Sigmoid colon (tissue), 3 donors: ENCODE data around the gene TAC4.

Source experiments
- POLR2A ChIP-seq, 2 donors: fragments of 450-650 bp; IDR thresholded peaks; one replicate each; pipeline ENCODE4 v1.6.1; 2016; ENCODE audit warnings: antibody characterized with exemption in 2 of 2, mild to moderate bottlenecking in 2 of 2, moderate library complexity in 2 of 2
- TF ChIP-seq, protein P1 (sequence below), 4 experiments: fragments of 450-650 bp in 3 of 4; fragments of 200-600 bp in 1 of 4; IDR thresholded peaks; one replicate each; pipeline ENCODE4 v1.5.1; 2016 to 2019; ENCODE audit warnings: antibody characterized with exemption in 4 of 4, mild to moderate bottlenecking in 3 of 4, moderate library complexity in 2 of 4

DNA sequence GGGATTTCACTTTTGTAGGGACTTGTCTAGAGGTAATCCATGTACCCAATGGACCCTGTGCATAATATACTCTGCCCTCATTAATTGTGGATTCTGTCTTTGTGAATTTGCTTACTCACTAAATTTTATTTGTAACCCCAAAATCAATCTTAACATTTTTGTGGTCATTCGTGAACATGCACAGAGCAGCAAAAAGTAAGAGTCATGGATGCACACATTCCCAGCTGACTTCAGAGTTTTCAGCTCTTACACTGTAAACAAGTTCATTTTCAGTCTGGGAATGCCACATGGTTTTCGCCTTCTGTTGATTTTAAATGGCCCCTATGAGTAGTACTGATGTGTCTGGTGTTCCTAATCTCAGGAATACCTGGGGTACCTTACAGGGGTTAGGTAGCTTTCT, 24.3 kb downstream of the TAC4 start:
- TF ChIP-seq, protein P1, sequence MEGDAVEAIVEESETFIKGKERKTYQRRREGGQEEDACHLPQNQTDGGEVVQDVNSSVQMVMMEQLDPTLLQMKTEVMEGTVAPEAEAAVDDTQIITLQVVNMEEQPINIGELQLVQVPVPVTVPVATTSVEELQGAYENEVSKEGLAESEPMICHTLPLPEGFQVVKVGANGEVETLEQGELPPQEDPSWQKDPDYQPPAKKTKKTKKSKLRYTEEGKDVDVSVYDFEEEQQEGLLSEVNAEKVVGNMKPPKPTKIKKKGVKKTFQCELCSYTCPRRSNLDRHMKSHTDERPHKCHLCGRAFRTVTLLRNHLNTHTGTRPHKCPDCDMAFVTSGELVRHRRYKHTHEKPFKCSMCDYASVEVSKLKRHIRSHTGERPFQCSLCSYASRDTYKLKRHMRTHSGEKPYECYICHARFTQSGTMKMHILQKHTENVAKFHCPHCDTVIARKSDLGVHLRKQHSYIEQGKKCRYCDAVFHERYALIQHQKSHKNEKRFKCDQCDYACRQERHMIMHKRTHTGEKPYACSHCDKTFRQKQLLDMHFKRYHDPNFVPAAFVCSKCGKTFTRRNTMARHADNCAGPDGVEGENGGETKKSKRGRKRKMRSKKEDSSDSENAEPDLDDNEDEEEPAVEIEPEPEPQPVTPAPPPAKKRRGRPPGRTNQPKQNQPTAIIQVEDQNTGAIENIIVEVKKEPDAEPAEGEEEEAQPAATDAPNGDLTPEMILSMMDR (IDR thresholded peaks at IDR 0.05): no peak
- TF ChIP-seq POLR2A (IDR thresholded peaks at IDR 0.05): no peak
